H9 (cell line): ENCODE data around the gene C1D. TPM values are rescaled to one million over a fixed set of nuclear protein-coding genes. Genes with fewer than 3 reads are reported as not detected.

Experiments used
- DNase-seq: peaks from one replicate; pipeline ENCODE4 v3.0.0-alpha.2; 2017
- H2AFZ ChIP-seq: one replicate; pipeline ENCODE4 v1.6.1; 2013; ENCODE audit warnings: mild to moderate bottlenecking, low read length, control low read depth, moderate library complexity
- H2AK5ac ChIP-seq: 2 replicates; pipeline ENCODE4 v1.6.1; 2013; ENCODE audit warnings: low read length, control low read depth, mixed read lengths; ENCODE audit not compliant: insufficient read length
- H2BK120ac ChIP-seq: one replicate; pipeline ENCODE4 v1.6.1; 2013; ENCODE audit warnings: low read depth, mild to moderate bottlenecking, low read length, control low read depth, inconsistent platforms; ENCODE audit not compliant: poor library complexity, severe bottlenecking
- H2BK12ac ChIP-seq: 2 replicates; pipeline ENCODE4 v1.6.1; 2013; ENCODE audit warnings: low read length, control low read depth, mixed read lengths, low read depth; ENCODE audit not compliant: insufficient read length
- H2BK15ac ChIP-seq: 2 replicates; pipeline ENCODE4 v1.6.1; 2013; ENCODE audit warnings: low read depth, low read length, control low read depth
- H2BK20ac ChIP-seq: one replicate; pipeline ENCODE4 v1.6.1; 2013; ENCODE audit warnings: low read depth, mild to moderate bottlenecking, low read length, control low read depth, inconsistent platforms; ENCODE audit not compliant: poor library complexity, severe bottlenecking
- H2BK5ac ChIP-seq: 2 replicates; pipeline ENCODE4 v1.6.1; 2013; ENCODE audit warnings: low read length, control low read depth, mixed read lengths; ENCODE audit not compliant: insufficient read length
- H3K14ac ChIP-seq: 2 replicates; pipeline ENCODE4 v1.6.1; 2013; ENCODE audit warnings: low read length, control low read depth; ENCODE audit not compliant: insufficient read depth
- H3K18ac ChIP-seq: 2 replicates; pipeline ENCODE4 v1.6.1; 2013; ENCODE audit warnings: low read depth, mild to moderate bottlenecking, mixed read lengths, low read length, control low read depth; ENCODE audit not compliant: insufficient read length
- H3K23ac ChIP-seq: 2 replicates; pipeline ENCODE4 v1.6.1; 2013; ENCODE audit warnings: low read length, control low read depth, mixed read lengths, low read depth; ENCODE audit not compliant: insufficient read length
- H3K23me2 ChIP-seq: 2 replicates; pipeline ENCODE4 v1.6.1; 2013; ENCODE audit warnings: low read depth, mild to moderate bottlenecking, mixed read lengths, low read length, control low read depth; ENCODE audit not compliant: insufficient read length, poor library complexity, severe bottlenecking
- H3K27ac ChIP-seq: 2 replicates; pipeline ENCODE4 v1.5.1; 2013; ENCODE audit warnings: low read length, control low read depth, mixed read lengths, low read depth; ENCODE audit not compliant: insufficient read length
- H3K27me3 ChIP-seq: 2 replicates; pipeline ENCODE4 v1.6.1; 2013; ENCODE audit warnings: low read length, control low read depth, inconsistent platforms; ENCODE audit not compliant: insufficient read depth
- H3K4ac ChIP-seq: 2 replicates; pipeline ENCODE4 v1.6.1; 2013; ENCODE audit warnings: low read depth, mild to moderate bottlenecking, control low read depth, inconsistent platforms, low read length, moderate library complexity
- H3K4me1 ChIP-seq: 2 replicates; pipeline ENCODE4 v1.6.1; 2013; ENCODE audit warnings: low read length, control low read depth, inconsistent platforms; ENCODE audit not compliant: insufficient read depth
- H3K4me2 ChIP-seq: 2 replicates; pipeline ENCODE4 v1.6.1; 2013; ENCODE audit warnings: low read length, control low read depth, mixed read lengths; ENCODE audit not compliant: insufficient read length, insufficient read depth
- H3K56ac ChIP-seq: 2 replicates; pipeline ENCODE4 v1.6.1; 2013; ENCODE audit warnings: low read depth, mild to moderate bottlenecking, mixed read lengths, low read length, control low read depth; ENCODE audit not compliant: insufficient read length
- H3K79me1 ChIP-seq: 2 replicates; pipeline ENCODE4 v1.6.1; 2013; ENCODE audit warnings: low read depth, mild to moderate bottlenecking, moderate library complexity, low read length, control low read depth, inconsistent platforms; ENCODE audit not compliant: insufficient read depth, poor library complexity, severe bottlenecking
- H3K79me2 ChIP-seq: 2 replicates; pipeline ENCODE4 v1.6.1; 2013; ENCODE audit warnings: low read length, control low read depth, inconsistent platforms; ENCODE audit not compliant: insufficient read depth
- H3K9ac ChIP-seq: 2 replicates; pipeline ENCODE4 v1.6.1; 2013; ENCODE audit warnings: low read length, control low read depth, mixed read lengths; ENCODE audit not compliant: insufficient read length; ENCODE audit errors: extremely low read depth
- H3K9me3 ChIP-seq: one replicate; pipeline ENCODE4 v1.6.1; 2013; ENCODE audit warnings: low read depth, low read length, inconsistent platforms; ENCODE audit not compliant: control insufficient read depth
- H3T11ph ChIP-seq: one replicate; pipeline ENCODE4 v1.6.1; 2013; ENCODE audit warnings: mild to moderate bottlenecking, low read length, control low read depth, inconsistent platforms
- H4K20me1 ChIP-seq: one replicate; pipeline ENCODE4 v1.6.1; 2013; ENCODE audit not compliant: control insufficient read depth, insufficient read length, insufficient read depth
- H4K5ac ChIP-seq: 2 replicates; pipeline ENCODE4 v1.6.1; 2013; ENCODE audit warnings: low read depth, mild to moderate bottlenecking, mixed read lengths, low read length, control low read depth; ENCODE audit not compliant: insufficient read length
- H4K8ac ChIP-seq: replicated peaks from 2 replicates; pipeline ENCODE4 v1.6.1; 2013; ENCODE audit warnings: low read length, control low read depth, mixed read lengths, low read depth; ENCODE audit not compliant: insufficient read length
- H4K91ac ChIP-seq: 2 replicates; pipeline ENCODE4 v1.6.1; 2013; ENCODE audit warnings: low read depth, mild to moderate bottlenecking, moderate library complexity, mixed read lengths, low read length, control low read depth; ENCODE audit not compliant: insufficient read length
- H3K27ac Mint-ChIP-seq, 3 experiments: 2 replicates in 2 of 3; 3 replicates in 1 of 3; pipeline ENCODE4 v1.8.0; 2020 to 2021; ENCODE audit warnings: mixed read lengths in 3 of 3, mild to moderate bottlenecking in 1 of 3, moderate library complexity in 1 of 3
- H3K27me3 Mint-ChIP-seq: 2 replicates; pipeline ENCODE4 v1.8.0; 2021; ENCODE audit warnings: low read depth, mild to moderate bottlenecking, moderate library complexity, mixed read lengths
- H3K36me3 Mint-ChIP-seq, 3 experiments: 2 replicates in 2 of 3; 3 replicates in 1 of 3; pipeline ENCODE4 v1.8.0; 2020 to 2021; ENCODE audit warnings: low read depth in 3 of 3, mixed read lengths in 3 of 3; ENCODE audit not compliant: insufficient read depth in 1 of 3
- H3K4me1 Mint-ChIP-seq, 2 experiments: 2 replicates each; pipeline ENCODE4 v1.8.0; 2020; ENCODE audit warnings: mixed read lengths in 2 of 2
- H3K4me3 Mint-ChIP-seq, 2 experiments: 2 replicates in 1 of 2; 3 replicates in 1 of 2; pipeline ENCODE4 v1.8.0; 2020 to 2021; ENCODE audit warnings: mild to moderate bottlenecking in 2 of 2, mixed read lengths in 2 of 2, moderate library complexity in 1 of 2
- H3K9me3 Mint-ChIP-seq, 2 experiments: 2 replicates in 1 of 2; 3 replicates in 1 of 2; pipeline ENCODE4 v1.8.0; 2020; ENCODE audit warnings: mild to moderate bottlenecking in 2 of 2, mixed read lengths in 2 of 2, moderate library complexity in 1 of 2
- WGBS: extraction: QIAGEN DNeasy Blood & Tissue Kit; methylation state at CpG from one replicate; pipeline ENCODE4 v1.1.7; 2013; ENCODE audit warnings: missing lambda C conversion rate, low lambda C conversion rate, mixed read lengths; ENCODE audit not compliant: insufficient read length; ENCODE audit errors: extremely low coverage; 5-methylcytosine and 5-hydroxymethylcytosine counted together
- total RNA-seq: library from RNA; stranded (reverse); gene quantifications from 2 replicates; pipeline ENCODE4 v1.2.1, GENCODE V29; 2021
- TF ChIP-seq, protein P1 (sequence below): fragments of 200-600 bp; sonication (generic); conservative IDR thresholded peaks from 3 replicates; pipeline ENCODE4 v1.8.0; 2021; ENCODE audit warnings: antibody characterized with exemption, mild to moderate bottlenecking

C1D gene
- total RNA-seq, 1 experiment from 2014 or later: 19.7 TPM

GRCh38 chr2:68060652-68061051 lies 2.2 kb downstream of the C1D start:
- TF ChIP-seq, protein P1, sequence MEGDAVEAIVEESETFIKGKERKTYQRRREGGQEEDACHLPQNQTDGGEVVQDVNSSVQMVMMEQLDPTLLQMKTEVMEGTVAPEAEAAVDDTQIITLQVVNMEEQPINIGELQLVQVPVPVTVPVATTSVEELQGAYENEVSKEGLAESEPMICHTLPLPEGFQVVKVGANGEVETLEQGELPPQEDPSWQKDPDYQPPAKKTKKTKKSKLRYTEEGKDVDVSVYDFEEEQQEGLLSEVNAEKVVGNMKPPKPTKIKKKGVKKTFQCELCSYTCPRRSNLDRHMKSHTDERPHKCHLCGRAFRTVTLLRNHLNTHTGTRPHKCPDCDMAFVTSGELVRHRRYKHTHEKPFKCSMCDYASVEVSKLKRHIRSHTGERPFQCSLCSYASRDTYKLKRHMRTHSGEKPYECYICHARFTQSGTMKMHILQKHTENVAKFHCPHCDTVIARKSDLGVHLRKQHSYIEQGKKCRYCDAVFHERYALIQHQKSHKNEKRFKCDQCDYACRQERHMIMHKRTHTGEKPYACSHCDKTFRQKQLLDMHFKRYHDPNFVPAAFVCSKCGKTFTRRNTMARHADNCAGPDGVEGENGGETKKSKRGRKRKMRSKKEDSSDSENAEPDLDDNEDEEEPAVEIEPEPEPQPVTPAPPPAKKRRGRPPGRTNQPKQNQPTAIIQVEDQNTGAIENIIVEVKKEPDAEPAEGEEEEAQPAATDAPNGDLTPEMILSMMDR: no peak
- no peak overlapping the region for H2BK20ac ChIP-seq
- Mint-ChIP-seq H3K36me3 (peaks cover 0 to 5% (median 2%) of the 10 kb centered on the region in 3 experiments; a peak in 1 of 7 replicates), H3K4me3 (no peak overlapping the region), H3K27me3 (peaks cover 5% of the 10 kb centered on the region), H3K4me1 (peaks cover 9 to 21% of the 10 kb centered on the region in 2 experiments), H3K27ac (no peak overlapping the region), H3K9me3 (peaks cover 4 to 7% of the 10 kb centered on the region in 2 experiments; a peak in 2 of 5 replicates)
- H3K9me3 ChIP-seq: no peaks in the 10 kb centered on the region
- H3K56ac ChIP-seq: no peak overlapping the region
- no peak overlapping the region for H3K23ac ChIP-seq
- H3K14ac ChIP-seq: no peak overlapping the region
- no peak overlapping the region for H2AK5ac ChIP-seq
- no CpG with 5 or more reads among the region's 5 CpGs for WGBS
- no peak overlapping the region for H2BK5ac ChIP-seq
- peaks cover 4% of the 10 kb centered on the region for H3K79me1 ChIP-seq
- H4K8ac ChIP-seq: no peak overlapping the region
- no peak overlapping the region for H3K18ac ChIP-seq
- H2BK15ac ChIP-seq: no peak overlapping the region
- H3T11ph ChIP-seq: no peak overlapping the region
- H3K27ac ChIP-seq: no peak overlapping the region
- H3K9ac ChIP-seq: no peak overlapping the region
- H3K4ac ChIP-seq: no peak overlapping the region
- H4K5ac ChIP-seq: no peak overlapping the region
- H4K91ac ChIP-seq: no peak overlapping the region
- no peak for DNase-seq
- H2AFZ ChIP-seq: no peak overlapping the region
- no peaks in the 10 kb centered on the region for H3K27me3 ChIP-seq
- no peak overlapping the region for H2BK120ac ChIP-seq
- no peak overlapping the region for H3K4me2 ChIP-seq
- peaks cover 2% of the 10 kb centered on the region; the same call in 1 of the 2 replicates for H3K4me1 ChIP-seq
- H2BK12ac ChIP-seq: no peak overlapping the region
- H4K20me1 ChIP-seq: no peaks in the 10 kb centered on the region
- no peaks in the 10 kb centered on the region for H3K23me2 ChIP-seq
- peaks cover 15% of the 10 kb centered on the region; the same call in 1 of the 2 replicates for H3K79me2 ChIP-seq
